CD4-positive, alpha-beta T cell treated with Interleukin-1 beta for 1 hour (primary cell): ENCODE measurements around the gene TMEM198.

Experiments
- DNase-seq, 2 donors: peaks; one replicate each; pipeline ENCODE4 v3.0.0-alpha.2; 2020 to 2022

TMEM198 gene

GRCh38 chr2:219509780-219510511 lies 33.9 kb upstream of the TMEM198 start:
- peak; percentile 29 to 39 for DNase-seq

GRCh38 chr2:219510512-219511135 lies 33.2 kb upstream of the TMEM198 start:
- no peak for DNase-seq

- DNase-seq: no peak
Observed at GRCh38 chr2:219511547-219512325, 32.1 kb upstream of the TMEM198 start.

GRCh38 chr2:219512524-219513216 lies 31.2 kb upstream of the TMEM198 start:
- DNase-seq: no peak

GRCh38 chr2:219513787-219514186 lies 30.0 kb upstream of the TMEM198 start:
- DNase-seq: no peak

- no peak for DNase-seq
Observed at GRCh38 chr2:219514196-219514761, 29.5 kb upstream of the TMEM198 start, which contains the start of gene ASIC4. Gene ASIC4, plus strand, starts transcription at chr2:219514482. Its CDS starts 243 bp downstream, at chr2:219514725.

GRCh38 chr2:219514836-219515235 lies 29.0 kb upstream of the TMEM198 start:
- DNase-seq: no peak

GRCh38 chr2:219515874-219516629 lies 27.8 kb upstream of the TMEM198 start:
- DNase-seq: no peak

- DNase-seq: no peak
Observed at GRCh38 chr2:219516888-219517287, 26.9 kb upstream of the TMEM198 start.

- no peak for DNase-seq
Observed at GRCh38 chr2:219517954-219518778, 25.7 kb upstream of the TMEM198 start.

- no peak for DNase-seq
Observed at GRCh38 chr2:219519526-219519916, 24.3 kb upstream of the TMEM198 start.

GRCh38 chr2:219520079-219520478 lies 23.7 kb upstream of the TMEM198 start:
- no peak for DNase-seq

- DNase-seq: no peak
Observed at GRCh38 chr2:219521066-219521880, 22.6 kb upstream of the TMEM198 start.

- DNase-seq: no peak
Observed at GRCh38 chr2:219522111-219523030, 21.5 kb upstream of the TMEM198 start.

GRCh38 chr2:219523031-219523671 lies 20.7 kb upstream of the TMEM198 start:
- DNase-seq: no peak

GRCh38 chr2:219524817-219525216 lies 19.0 kb upstream of the TMEM198 start:
- DNase-seq: no peak

GRCh38 chr2:219525533-219526232 lies 18.1 kb upstream of the TMEM198 start:
- no peak for DNase-seq
